Left renal cortex interstitium (tissue), 4 donors: ENCODE data around the gene GAB2. TPM values are rescaled to one million over a fixed set of nuclear protein-coding genes. Genes with fewer than 3 reads are reported as not detected.

Experiments used
- DNase-seq, 4 donors: peaks; one replicate each; pipeline ENCODE4 v3.0.0-alpha.2; 2013; ENCODE audit warnings: low read depth in 4 of 4, low spot score in 2 of 4, missing footprints in 1 of 4
- polyA plus RNA-seq, 4 donors: library from polyadenylated mRNA; unstranded; fragments of 120-200 nt; gene quantifications; one replicate each; pipeline ENCODE4 v1.2.1, GENCODE V29; 2013; ENCODE audit not compliant: insufficient read length in 4 of 4

Gene GAB2
- polyA plus RNA-seq, 4 donors: 17.0 to 19.1 (median 18.7) TPM

- DNase-seq: no peak
These were observed 14.8 kb downstream of the GAB2 start for GRCh38 chr11:78402847-78403246.

- DNase-seq: no peak
These were observed 16.9 kb downstream of the GAB2 start for GRCh38 chr11:78400702-78401101.

GRCh38 chr11:78400116-78400515 lies 17.5 kb downstream of the GAB2 start:
- DNase-seq: no peak

- DNase-seq: no peak
These were observed 18.5 kb downstream of the GAB2 start for GRCh38 chr11:78399136-78399535.

GRCh38 chr11:78398715-78399114 lies 18.9 kb downstream of the GAB2 start:
- DNase-seq: no peak

- DNase-seq: no peak
These were observed 20.2 kb downstream of the GAB2 start for GRCh38 chr11:78397398-78397797.

- DNase-seq: no peak
These were observed 22.0 kb downstream of the GAB2 start for GRCh38 chr11:78395597-78395996.

- DNase-seq: no peak
These were observed 24.8 kb downstream of the GAB2 start for GRCh38 chr11:78392854-78393253.

GRCh38 chr11:78391424-78391823 lies 26.2 kb downstream of the GAB2 start:
- no peak for DNase-seq

- no peak for DNase-seq
These were observed 26.8 kb downstream of the GAB2 start for GRCh38 chr11:78390809-78391208.

- DNase-seq: no peak
These were observed 31.2 kb downstream of the GAB2 start for GRCh38 chr11:78386215-78386941.

GRCh38 chr11:78385205-78385604 lies 32.4 kb downstream of the GAB2 start:
- DNase-seq: no peak

- DNase-seq: no peak
These were observed 33.4 kb downstream of the GAB2 start for GRCh38 chr11:78384231-78384630.

- no peak for DNase-seq
These were observed 35.8 kb downstream of the GAB2 start for GRCh38 chr11:78381865-78382264.

- DNase-seq: no peak
These were observed 37.0 kb downstream of the GAB2 start for GRCh38 chr11:78380615-78381051.

- DNase-seq: no peak
These were observed 38.5 kb downstream of the GAB2 start for GRCh38 chr11:78379039-78379670.

- DNase-seq: no peak
These were observed 39.8 kb downstream of the GAB2 start for GRCh38 chr11:78377625-78378418.

- DNase-seq: no peak
These were observed 40.8 kb downstream of the GAB2 start for GRCh38 chr11:78376858-78377257.

GRCh38 chr11:78374917-78375316 lies 42.7 kb downstream of the GAB2 start:
- no peak for DNase-seq

- DNase-seq: no peak
These were observed 43.9 kb downstream of the GAB2 start for GRCh38 chr11:78373689-78374088.

- DNase-seq: no peak
These were observed 45.4 kb downstream of the GAB2 start for GRCh38 chr11:78372114-78372768.
